ENCODE data around the gene ITIH1. TPM values are rescaled to one million over a fixed set of nuclear protein-coding genes. Genes with fewer than 3 reads are reported as not detected.

ITIH1 gene
- total RNA-seq, 1 donor: not detected

DNA sequence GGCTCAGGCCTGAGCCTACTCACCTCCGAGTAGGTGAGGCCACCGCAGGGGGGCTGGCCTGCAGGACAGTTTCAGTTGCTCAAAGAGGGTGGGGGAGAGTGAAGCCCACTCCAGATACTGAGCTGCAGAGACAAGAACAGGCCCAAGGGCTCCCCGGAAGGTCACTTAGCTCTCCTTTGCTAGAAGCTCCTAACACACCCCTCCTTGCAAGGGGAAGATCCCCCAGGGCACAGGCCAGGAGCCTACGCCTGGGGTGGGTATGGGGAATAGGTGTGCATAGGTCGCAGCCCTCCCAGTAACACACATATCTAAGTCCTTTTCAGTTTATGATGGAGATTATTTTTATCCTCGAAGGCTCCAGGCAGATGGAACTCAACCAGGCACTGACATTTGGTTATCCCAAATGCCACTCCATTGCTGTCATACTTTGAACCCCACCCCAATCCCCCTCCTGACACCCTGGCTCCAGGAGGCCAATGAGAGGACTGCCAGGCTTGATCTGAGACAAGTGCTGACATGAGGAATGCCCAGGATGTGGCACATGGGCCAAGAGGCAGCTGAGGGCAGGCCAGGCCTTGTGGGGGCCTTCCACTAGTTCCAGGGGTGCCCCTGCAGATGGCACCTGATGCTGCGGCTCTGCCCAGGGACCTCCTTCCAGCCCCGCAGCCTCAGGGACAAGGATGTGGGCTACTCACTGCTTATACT is 58.5 kb downstream of the ITIH1 start:
- DNase-seq (ENCODE audit: insufficient read length, low spot score, missing footprints): peak; percentile 73
- H3K36me3 ChIP-seq (ENCODE audit: insufficient read depth, low read length): peaks cover 3% of the 10 kb centered on the region
- no peak overlapping the region for H2AFZ ChIP-seq (ENCODE audit: low read length)
- H3K4me1 ChIP-seq (ENCODE audit: insufficient read depth, low read length): peaks cover 14% of the 10 kb centered on the region
- peaks cover 12% of the 10 kb centered on the region for H4K20me1 ChIP-seq (ENCODE audit: insufficient read depth, low read length)
- H3K27ac ChIP-seq (ENCODE audit: low read depth, low read length): no peak overlapping the region
- no peak overlapping the region for H3K4me2 ChIP-seq (ENCODE audit: insufficient read depth, low read length)
- TF ChIP-seq, protein P1, sequence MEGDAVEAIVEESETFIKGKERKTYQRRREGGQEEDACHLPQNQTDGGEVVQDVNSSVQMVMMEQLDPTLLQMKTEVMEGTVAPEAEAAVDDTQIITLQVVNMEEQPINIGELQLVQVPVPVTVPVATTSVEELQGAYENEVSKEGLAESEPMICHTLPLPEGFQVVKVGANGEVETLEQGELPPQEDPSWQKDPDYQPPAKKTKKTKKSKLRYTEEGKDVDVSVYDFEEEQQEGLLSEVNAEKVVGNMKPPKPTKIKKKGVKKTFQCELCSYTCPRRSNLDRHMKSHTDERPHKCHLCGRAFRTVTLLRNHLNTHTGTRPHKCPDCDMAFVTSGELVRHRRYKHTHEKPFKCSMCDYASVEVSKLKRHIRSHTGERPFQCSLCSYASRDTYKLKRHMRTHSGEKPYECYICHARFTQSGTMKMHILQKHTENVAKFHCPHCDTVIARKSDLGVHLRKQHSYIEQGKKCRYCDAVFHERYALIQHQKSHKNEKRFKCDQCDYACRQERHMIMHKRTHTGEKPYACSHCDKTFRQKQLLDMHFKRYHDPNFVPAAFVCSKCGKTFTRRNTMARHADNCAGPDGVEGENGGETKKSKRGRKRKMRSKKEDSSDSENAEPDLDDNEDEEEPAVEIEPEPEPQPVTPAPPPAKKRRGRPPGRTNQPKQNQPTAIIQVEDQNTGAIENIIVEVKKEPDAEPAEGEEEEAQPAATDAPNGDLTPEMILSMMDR (IDR thresholded peaks at IDR 0.05; ENCODE audit: extremely low read depth, low read depth, low read length): no peak
- H3K4me3 ChIP-seq (ENCODE audit: insufficient read depth, low read length): no peak overlapping the region
- H3K27me3 ChIP-seq (ENCODE audit: insufficient read depth, low read length): no peaks in the 10 kb centered on the region
- no peaks in the 10 kb centered on the region for H3K9me3 ChIP-seq (ENCODE audit: low read depth, low read length)
- H3K79me2 ChIP-seq (ENCODE audit: insufficient read depth, low read length): no peaks in the 10 kb centered on the region

DNA sequence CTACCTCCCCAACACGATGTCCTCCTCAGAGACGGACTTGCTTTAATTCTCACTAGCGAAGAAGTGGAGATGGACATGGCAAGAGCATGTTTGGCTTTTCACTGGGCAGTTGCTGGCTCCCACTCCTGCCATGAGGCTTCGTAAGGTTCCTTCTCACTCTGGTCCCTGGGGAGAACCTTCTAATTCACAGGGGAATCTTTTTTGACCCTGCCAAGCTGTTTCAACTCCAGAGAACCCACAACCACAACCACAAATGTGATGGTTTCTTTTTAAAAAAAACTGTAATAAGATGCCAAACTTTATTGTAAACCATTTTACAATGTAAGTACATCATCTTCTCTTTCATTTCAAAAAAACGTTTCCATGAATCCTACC is 59.1 kb downstream of the ITIH1 start:
- Histone ChIP-seq H3K4me1 (ENCODE audit: insufficient read depth, low read length) (peaks cover 8% of the 10 kb centered on the region), H3K27ac (ENCODE audit: low read depth, low read length) (no peak overlapping the region), H4K20me1 (ENCODE audit: insufficient read depth, low read length) (peaks cover 12% of the 10 kb centered on the region)

DNA sequence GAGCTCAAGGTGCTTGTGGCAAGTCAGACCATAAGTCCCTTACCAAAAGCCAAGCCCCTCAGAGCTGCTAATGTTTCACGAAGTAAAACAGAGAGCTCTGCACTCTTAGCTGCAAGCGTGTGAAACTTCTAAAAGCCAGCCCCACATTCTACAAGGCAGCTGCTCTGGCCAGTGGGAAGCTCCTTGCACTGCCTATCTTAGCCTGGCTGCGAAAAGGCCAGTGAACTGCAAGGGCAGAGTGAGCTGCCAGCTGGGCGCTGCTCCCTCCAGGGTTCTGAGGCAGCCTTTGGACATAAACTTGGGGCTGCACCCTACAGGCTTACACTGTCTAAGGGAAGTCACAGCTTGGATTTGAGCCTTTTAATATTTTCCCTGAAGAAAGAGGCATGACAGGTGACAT is 59.6 kb downstream of the ITIH1 start:
- Histone ChIP-seq H3K79me2 (ENCODE audit: insufficient read depth, low read length) (no peaks in the 10 kb centered on the region), H3K4me2 (ENCODE audit: insufficient read depth, low read length) (no peak overlapping the region), H3K4me3 (ENCODE audit: insufficient read depth, low read length) (no peak overlapping the region), H3K36me3 (ENCODE audit: insufficient read depth, low read length) (peaks cover 5% of the 10 kb centered on the region), H4K20me1 (ENCODE audit: insufficient read depth, low read length) (peaks cover 11% of the 10 kb centered on the region), H3K4me1 (ENCODE audit: insufficient read depth, low read length) (peaks cover 3% of the 10 kb centered on the region), H3K9me3 (ENCODE audit: low read depth, low read length) (no peaks in the 10 kb centered on the region), H2AFZ (ENCODE audit: low read length) (no peak overlapping the region), H3K27me3 (ENCODE audit: insufficient read depth, low read length) (no peaks in the 10 kb centered on the region), H3K27ac (ENCODE audit: low read depth, low read length) (no peak overlapping the region)
- TF ChIP-seq, protein P1 (IDR thresholded peaks at IDR 0.05; ENCODE audit: extremely low read depth, low read depth, low read length): no peak
- peak; percentile 45 for DNase-seq (ENCODE audit: insufficient read length, low spot score, missing footprints)

More for the DNA sequence above, 59.1 kb downstream of the ITIH1 start:
- TF ChIP-seq, protein P1 (IDR thresholded peaks at IDR 0.05; ENCODE audit: extremely low read depth, low read depth, low read length): no peak
- no peak overlapping the region for H2AFZ ChIP-seq (ENCODE audit: low read length)
- H3K4me2 ChIP-seq (ENCODE audit: insufficient read depth, low read length): no peak overlapping the region
- no peaks in the 10 kb centered on the region for H3K79me2 ChIP-seq (ENCODE audit: insufficient read depth, low read length)
- peaks cover 3% of the 10 kb centered on the region for H3K36me3 ChIP-seq (ENCODE audit: insufficient read depth, low read length)
- DNase-seq (ENCODE audit: insufficient read length, low spot score, missing footprints): peak; percentile 43
- H3K9me3 ChIP-seq (ENCODE audit: low read depth, low read length): no peaks in the 10 kb centered on the region
- no peak overlapping the region for H3K4me3 ChIP-seq (ENCODE audit: insufficient read depth, low read length)
- no peaks in the 10 kb centered on the region for H3K27me3 ChIP-seq (ENCODE audit: insufficient read depth, low read length)

DNA sequence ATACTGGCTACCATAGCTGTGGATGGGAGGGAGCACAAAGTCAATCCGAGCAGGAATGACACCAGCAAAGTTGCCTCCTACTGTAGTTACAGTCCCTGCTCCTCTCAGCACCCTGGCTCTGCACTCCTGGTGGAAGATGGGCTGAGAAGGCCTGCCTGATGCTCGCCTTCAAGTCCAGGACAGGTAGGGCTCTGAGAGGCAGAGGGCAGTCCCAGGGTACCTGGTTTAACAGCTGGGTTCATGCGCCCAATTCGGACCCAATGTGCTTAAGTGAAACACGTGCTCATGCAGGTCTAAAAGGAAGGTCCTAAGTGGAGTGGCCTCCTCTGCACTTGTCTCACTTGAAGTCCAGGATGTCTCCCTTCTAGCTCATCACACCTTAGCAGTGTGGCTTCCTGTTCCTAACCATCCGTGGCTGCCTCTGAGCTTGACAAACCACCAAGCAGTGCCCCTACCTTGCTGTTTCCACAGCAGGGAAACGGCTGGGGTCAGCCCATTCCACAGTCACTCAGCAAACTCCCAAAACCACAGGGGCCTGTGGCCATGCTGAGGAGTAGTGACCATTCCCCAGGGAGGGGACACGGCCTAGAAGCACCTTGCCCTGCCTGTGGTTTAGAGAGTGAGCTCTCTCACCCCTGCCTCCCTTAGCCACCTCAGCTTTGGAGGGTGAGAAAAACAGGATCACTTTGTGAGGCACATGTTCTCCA is 61.3 kb downstream of the ITIH1 start:
- H3K79me2 ChIP-seq (ENCODE audit: insufficient read depth, low read length): no peaks in the 10 kb centered on the region
- H2AFZ ChIP-seq (ENCODE audit: low read length): no peak overlapping the region
- DNase-seq (ENCODE audit: insufficient read length, low spot score, missing footprints): peak; percentile 30
- no peak overlapping the region for H3K27ac ChIP-seq (ENCODE audit: low read depth, low read length)
- H3K36me3 ChIP-seq (ENCODE audit: insufficient read depth, low read length): peaks cover 5% of the 10 kb centered on the region
- peaks cover 4% of the 10 kb centered on the region for H4K20me1 ChIP-seq (ENCODE audit: insufficient read depth, low read length)
- TF ChIP-seq, protein P1 (IDR thresholded peaks at IDR 0.05; ENCODE audit: extremely low read depth, low read depth, low read length): no peak
- H3K4me1 ChIP-seq (ENCODE audit: insufficient read depth, low read length): no peaks in the 10 kb centered on the region
- H3K4me3 ChIP-seq (ENCODE audit: insufficient read depth, low read length): no peak overlapping the region
- no peaks in the 10 kb centered on the region for H3K9me3 ChIP-seq (ENCODE audit: low read depth, low read length)
- no peak overlapping the region for H3K4me2 ChIP-seq (ENCODE audit: insufficient read depth, low read length)
- H3K27me3 ChIP-seq (ENCODE audit: insufficient read depth, low read length): no peaks in the 10 kb centered on the region
